ENCODE data around the gene PKIG. TPM values are rescaled to one million over a fixed set of nuclear protein-coding genes. Genes with fewer than 3 reads are reported as not detected.

The PKIG gene
- total and polyA plus RNA-seq, 11 donors, result 155 to 286 (median 200) TPM

- Histone ChIP-seq H3K4me1 (peaks cover 53 to 97% (median 92%) of the 10 kb centered on the region in 12 donors), H3K27me3 (no peaks in the 10 kb centered on the region)
- intact Hi-C loops (cut with DNase I), result loop anchor here in 2 of 10 donors (2.0 kb wide), 1 partner anchor 15 kb away; the partner anchor contains the start of gene PKIG (in 2 of the 2)
Observed at GRCh38 chr20:44597930-44598329, 15.6 kb downstream of the PKIG start.

GRCh38 chr20:44598423-44599305, 16.3 kb downstream of the PKIG start:
- ATAC-seq, result peak; percentile 58 to 75 (median 64)
- H3K4me3 ChIP-seq, result peak overlapping the region in 11 of 12 donors; percentile 14 to 41 (median 33)
- peaks cover 53 to 100% (median 95%) of the 10 kb centered on the region in 12 donors for H3K4me1 ChIP-seq
- TF ChIP-seq CTCF (IDR thresholded peaks at IDR 0.05) (peak in 4 of 12 donors; percentile 9 to 28 (median 16)), POLR2A (IDR thresholded peaks at IDR 0.05) (peak in 1 of 2 donors; percentile 27)
- intact Hi-C loops (cut with DNase I), result loop anchor here in 2 of 10 donors (2.0 kb wide), 1 partner anchor 16 kb away; the partner anchor contains the start of gene PKIG (in 2 of the 2)
- peaks cover 0 to 19% (median 0%) of the 10 kb centered on the region in 9 donors for H3K36me3 ChIP-seq
- H3K27me3 ChIP-seq, result no peaks in the 10 kb centered on the region
- WGBS, 4 donors, result 26 to 44% (median 30%) methylated on average over 4 of the region's 4 CpGs
- peak overlapping the region; percentile 60 to 97 (median 92) for H3K27ac ChIP-seq
- DNase-seq, result peak; percentile 75 to 83 (median 77)
- no peaks in the 10 kb centered on the region for H3K9me3 ChIP-seq

More at GRCh38 chr20:44597930-44598329, 15.6 kb downstream of the PKIG start:
- DNase-seq (peak in 1 of 5 donors; percentile 46), ATAC-seq (peak in 1 of 4 donors; percentile 21)
- H3K4me3 ChIP-seq, result peak overlapping the region in 7 of 12 donors; percentile 25 to 41 (median 33)
- peaks cover 0 to 22% (median 1%) of the 10 kb centered on the region in 9 donors for H3K36me3 ChIP-seq
- peak overlapping the region; percentile 60 to 97 (median 92) for H3K27ac ChIP-seq
- no peak for TF ChIP-seq POLR2A (IDR thresholded peaks at IDR 0.05)
- no peak for TF ChIP-seq CTCF (IDR thresholded peaks at IDR 0.05)
- WGBS, 4 donors, result 7 to 35% (median 19%) methylated on average over 4 of the region's 4 CpGs
- H3K9me3 ChIP-seq, result no peaks in the 10 kb centered on the region

GRCh38 chr20:44599715-44600114, 17.3 kb downstream of the PKIG start:
- DNase-seq, result no peak
- TF ChIP-seq POLR2A (IDR thresholded peaks at IDR 0.05) (no peak), CTCF (IDR thresholded peaks at IDR 0.05) (no peak)
- Histone ChIP-seq H3K36me3 (peaks cover 0 to 16% (median 0%) of the 10 kb centered on the region in 9 donors), H3K4me1 (peaks cover 43 to 100% (median 92%) of the 10 kb centered on the region in 12 donors), H3K27ac (peak overlapping the region; percentile 79 to 97 (median 92)), H3K9me3 (no peaks in the 10 kb centered on the region), H3K4me3 (peak overlapping the region in 5 of 12 donors; percentile 6 to 41 (median 30)), H3K27me3 (no peaks in the 10 kb centered on the region)
- no peak for ATAC-seq
- intact Hi-C loops (cut with DNase I), result loop anchor here in 8 of 10 donors (2.0 to 10.0 kb wide), 4 partner anchors 17 to 295 kb away; partner anchors contain the start of gene PKIG (in 4 of the 8)
- WGBS, 4 donors, result 43 to 71% (median 61%) methylated on average over 1 of the region's 1 CpG

- DNase-seq (no peak), ATAC-seq (no peak)
- peak overlapping the region; percentile 79 to 97 (median 92) for H3K27ac ChIP-seq
- intact Hi-C loops (cut with DNase I), result loop anchor here in 7 of 10 donors (2.0 to 10.0 kb wide), 4 partner anchors 18 to 296 kb away; partner anchors contain the start of gene PKIG (in 2 of the 7)
- TF ChIP-seq CTCF (IDR thresholded peaks at IDR 0.05) (no peak), POLR2A (IDR thresholded peaks at IDR 0.05) (no peak)
- H3K9me3 ChIP-seq, result no peaks in the 10 kb centered on the region
- H3K4me1 ChIP-seq, result peaks cover 39 to 96% (median 89%) of the 10 kb centered on the region in 12 donors
- 68 to 75% (median 74%) methylated on average over 4 of the region's 4 CpGs for whole genome bisulfite sequencing, 4 donors
- no peaks in the 10 kb centered on the region for H3K27me3 ChIP-seq
- H3K4me3 ChIP-seq, result peak overlapping the region in 2 of 12 donors; percentile 10 to 30
- H3K36me3 ChIP-seq, result peaks cover 0 to 13% (median 0%) of the 10 kb centered on the region in 9 donors
Observed at GRCh38 chr20:44600301-44600700, 17.9 kb downstream of the PKIG start.

Data from heart left ventricle (tissue), 16 donors.